HG03575 (cell line): ENCODE measurements around the gene GYS1.

ENCODE experiments used
- ATAC-seq: cut with Tn5 transposase; IDR thresholded peaks from one replicate; pipeline ENCODE4 v1.9.1; 2021; ENCODE audit not compliant: unreplicated experiment, insufficient number of reproducible peaks, low FRiP score; ENCODE audit errors: extremely low read depth

The GYS1 gene

GRCh38 chr19:48967346-48968178, 25.5 kb downstream of the GYS1 start:
- ATAC-seq = no peak

- ATAC-seq = no peak
Observed at GRCh38 chr19:48966541-48967345, 26.4 kb downstream of the GYS1 start.

DNA sequence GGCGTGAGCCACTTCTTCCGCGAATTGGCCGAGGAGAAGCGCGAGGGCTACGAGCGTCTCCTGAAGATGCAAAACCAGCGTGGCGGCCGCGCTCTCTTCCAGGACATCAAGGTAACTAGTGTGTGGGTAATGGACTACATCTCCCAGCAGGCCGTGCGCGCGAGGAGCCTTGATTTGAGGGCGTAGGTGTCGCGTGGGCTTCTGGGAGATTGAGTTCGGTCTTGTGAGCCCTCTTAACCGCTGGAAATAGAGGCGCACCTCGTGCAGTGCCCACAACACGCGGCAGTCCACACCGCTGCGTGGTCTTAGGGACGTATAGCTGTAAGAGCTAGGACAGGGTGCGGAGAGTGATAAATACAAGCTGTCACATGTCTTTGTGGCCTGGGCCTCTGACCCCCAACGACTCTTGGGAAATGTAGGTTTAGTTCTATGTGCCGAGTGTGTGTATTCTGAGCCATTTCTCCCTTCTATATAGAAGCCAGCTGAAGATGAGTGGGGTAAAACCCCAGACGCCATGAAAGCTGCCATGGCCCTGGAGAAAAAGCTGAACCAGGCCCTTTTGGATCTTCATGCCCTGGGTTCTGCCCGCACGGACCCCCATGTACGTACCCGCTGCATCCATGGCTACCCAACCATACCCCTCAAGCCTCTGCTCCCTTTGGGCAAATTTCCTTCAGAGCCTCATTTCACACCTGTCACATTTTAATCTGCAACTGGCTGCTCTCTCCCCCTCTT, 27.1 kb downstream of the GYS1 start:
- no peak for ATAC-seq

GRCh38 chr19:48965040-48965805, 27.9 kb downstream of the GYS1 start, which contains the start of gene FTL:
FTL (plus strand) TSS chr19:48965309; CDS start chr19:48965508, 199 bp downstream.
- no peak for ATAC-seq

DNA sequence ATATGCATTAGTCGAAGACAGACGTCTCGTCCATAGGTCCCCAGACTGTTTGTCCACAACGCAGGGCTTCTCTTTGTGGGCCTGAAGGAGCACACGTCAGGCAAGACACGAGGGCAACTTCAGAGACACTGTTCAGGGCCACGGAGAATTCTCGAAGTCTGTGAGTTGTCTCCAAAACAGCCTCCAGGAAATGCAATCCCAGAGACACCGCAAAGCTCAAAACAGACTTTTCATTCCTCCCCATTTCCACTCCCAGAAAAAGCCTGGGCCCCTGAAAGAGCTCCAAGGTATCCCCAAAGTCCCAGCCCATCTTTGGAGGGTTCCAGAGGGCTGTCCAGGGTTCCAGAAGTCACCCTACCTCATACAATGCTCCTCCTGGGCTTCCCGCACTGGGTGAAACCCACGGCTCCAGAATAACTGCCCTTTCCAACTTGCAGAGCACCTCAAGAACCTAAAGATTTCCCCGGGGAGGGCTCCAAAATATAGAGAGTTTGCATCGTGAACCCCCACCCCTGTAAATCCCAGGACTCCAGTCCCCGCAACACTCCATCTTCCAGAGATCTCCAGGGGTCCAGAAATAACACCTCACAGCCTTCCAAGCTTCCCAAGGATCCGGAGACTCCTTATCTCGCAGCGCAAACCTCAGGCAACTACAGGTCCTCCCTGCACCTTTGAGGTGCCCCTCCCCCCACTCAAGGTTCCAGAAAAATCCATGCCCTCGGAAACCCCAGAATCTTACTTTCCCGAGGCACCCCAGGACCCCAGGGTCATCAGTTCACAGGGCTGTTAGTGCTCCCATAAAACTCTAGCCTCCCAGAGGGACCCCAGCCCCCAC, 28.7 kb downstream of the GYS1 start:
- ATAC-seq = no peak

DNA sequence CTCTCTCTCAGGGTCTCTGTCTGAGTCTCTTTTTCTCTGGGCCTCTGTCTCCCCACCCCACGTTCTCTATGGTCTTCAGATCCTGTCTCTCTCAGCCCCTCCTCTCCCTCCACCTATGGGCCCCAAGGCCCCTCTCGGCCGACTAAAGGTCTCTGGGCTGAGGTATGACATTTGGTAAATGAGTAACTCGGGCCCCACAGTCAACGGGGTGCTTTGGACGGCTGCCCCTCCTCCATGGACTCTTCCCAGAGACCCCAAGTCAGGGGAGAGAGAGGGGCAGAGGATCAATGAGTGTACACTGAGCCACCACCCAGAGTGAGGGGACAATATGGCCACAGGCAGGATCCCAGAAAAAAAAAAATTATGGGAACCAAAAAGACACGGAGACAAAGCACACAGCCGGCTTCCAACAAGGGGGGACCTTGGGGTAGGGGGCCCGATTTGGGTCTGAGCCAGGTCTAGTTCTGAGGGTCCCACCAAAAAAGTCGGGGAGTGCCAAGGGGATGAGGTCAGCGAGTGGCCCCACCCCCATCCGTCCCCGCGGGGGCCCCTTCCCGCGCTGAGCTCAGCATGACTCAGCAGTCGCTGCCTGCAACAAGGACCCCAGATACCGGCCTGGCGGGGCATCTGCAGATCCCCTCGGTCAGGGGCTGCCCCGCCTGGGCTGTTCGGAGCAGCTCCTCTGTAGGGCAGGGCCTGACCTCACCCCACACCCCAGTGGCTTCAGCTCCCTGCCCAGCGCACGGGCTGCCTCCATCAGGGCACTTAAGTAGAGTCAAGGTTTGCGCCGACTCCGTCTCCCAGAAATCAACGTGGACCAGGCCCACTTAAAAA, 29.5 kb downstream of the GYS1 start:
- ATAC-seq = no peak

GRCh38 chr19:48962849-48963165, 30.3 kb downstream of the GYS1 start:
- no peak for ATAC-seq

DNA sequence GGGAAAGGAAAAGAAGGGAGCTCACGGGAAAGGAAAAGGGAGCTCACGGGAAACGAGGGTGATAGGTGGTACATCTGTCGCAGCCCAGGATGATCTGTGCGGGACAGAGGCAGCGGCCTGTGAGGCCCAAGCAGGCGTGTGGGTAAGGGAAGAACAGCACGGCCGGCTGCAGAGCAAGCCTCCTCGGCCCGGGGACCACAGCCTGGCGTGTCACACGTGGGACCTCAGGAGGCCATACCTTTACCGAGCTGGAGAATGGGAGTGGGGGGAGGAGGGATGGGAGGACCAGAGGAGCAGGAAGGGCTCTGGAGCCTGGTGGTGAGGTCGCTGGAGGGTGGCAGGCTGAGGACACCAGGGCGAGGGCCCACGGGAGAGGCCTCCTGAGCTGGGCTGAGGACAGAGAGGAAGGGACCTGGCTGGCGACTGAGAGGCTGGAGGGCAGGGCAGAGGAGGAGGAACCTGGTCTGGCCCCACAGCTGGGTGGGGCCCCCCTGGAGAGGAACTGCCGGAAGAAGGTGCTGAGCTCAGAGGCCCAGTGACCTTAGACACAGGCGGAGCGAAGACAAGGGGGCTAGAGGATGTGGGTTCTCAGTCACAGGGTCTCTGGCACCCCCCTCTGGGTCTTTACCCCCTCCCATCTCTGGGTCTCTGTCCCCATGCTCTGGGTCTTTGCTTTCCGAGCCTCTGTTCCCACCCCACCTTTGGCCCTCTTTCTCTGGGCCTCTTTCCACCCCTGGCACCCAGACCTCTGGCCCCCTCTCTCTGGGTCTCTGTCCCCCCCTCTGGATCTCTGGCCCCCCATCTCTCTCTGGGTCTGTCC, 30.9 kb downstream of the GYS1 start:
- ATAC-seq = no peak

DNA sequence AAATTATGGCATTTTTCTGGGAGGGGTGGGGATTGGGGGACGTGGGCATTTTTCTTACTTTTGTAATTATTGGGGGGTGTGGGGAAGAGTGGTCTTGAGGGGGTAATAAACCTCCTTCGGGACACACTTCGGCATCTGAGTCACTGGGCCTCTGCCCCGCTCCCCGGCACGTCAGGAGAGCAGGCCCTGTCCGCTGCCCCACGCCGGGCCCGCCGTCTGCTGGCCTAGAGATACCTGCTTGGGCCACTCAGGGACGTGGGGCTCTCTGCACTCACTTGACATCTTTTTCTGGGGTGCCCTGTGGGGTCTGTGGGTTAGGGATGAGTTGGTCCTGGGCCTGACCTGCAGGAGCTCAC, 31.5 kb downstream of the GYS1 start:
- ATAC-seq = no peak

- ATAC-seq = no peak
Observed at GRCh38 chr19:48961051-48961649, 32.0 kb downstream of the GYS1 start.

DNA sequence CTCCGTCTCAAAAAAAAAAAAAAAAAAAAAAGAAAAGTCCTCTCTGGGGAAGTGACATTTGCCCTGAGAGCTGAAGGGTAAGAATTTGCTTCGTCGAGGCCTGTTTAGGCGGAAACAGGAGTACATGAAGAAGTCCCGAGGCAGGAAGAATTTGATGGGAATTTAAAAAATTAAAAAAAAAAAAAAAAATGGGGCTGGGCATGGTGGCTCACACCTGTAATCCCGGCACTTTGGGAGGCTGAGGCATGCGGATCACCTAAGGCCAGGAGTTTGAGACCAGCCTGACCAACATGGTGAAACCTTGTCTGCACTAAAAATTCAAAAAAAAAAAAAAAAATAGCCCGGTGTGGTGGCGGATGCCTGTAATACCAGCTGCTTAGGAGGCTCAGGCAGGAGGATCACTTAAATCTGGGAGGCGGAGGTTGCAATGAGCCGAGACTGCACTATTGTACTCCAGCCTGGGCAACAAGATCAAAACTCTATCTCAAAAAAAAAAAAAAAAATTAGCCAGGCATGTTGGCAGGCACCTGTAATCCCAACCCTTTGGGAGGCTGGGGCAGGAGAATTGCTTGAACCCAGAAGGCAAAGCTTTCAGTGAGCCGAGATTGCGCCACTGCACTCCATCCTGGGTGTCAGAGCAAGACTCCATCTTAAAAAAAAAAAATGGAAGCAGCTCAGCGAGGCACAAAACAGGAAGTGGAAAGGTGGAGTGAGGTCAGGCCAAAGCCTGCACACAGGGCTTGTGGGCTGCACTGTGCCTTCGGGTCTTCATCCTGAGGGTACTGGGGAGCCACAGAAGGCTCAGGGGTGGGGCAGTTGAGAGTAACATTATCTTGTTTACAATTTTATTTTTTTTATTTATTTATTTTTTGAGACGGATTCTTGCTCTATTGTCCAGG, 33.5 kb downstream of the GYS1 start:
- ATAC-seq = no peak

DNA sequence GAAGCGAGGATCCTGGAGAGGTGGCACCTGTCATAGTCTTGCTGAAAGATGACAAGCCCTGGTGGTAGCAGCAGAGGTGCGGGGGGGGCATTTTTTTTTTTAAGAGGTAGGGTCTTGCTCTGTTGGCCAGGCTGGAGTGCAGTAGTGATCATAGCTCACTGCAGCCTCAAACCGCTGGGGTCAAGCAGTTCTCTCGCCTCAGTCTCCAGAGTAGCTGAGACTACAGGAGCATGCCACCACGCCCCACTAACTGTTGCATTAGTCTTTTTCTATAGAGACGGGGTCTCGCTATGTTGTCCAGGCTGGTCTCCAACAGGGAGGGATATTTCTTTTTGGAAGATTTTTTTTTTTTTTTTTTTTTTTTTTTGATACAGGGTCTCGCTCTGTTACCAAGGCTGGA, 35.1 kb downstream of the GYS1 start:
- no peak for ATAC-seq

DNA sequence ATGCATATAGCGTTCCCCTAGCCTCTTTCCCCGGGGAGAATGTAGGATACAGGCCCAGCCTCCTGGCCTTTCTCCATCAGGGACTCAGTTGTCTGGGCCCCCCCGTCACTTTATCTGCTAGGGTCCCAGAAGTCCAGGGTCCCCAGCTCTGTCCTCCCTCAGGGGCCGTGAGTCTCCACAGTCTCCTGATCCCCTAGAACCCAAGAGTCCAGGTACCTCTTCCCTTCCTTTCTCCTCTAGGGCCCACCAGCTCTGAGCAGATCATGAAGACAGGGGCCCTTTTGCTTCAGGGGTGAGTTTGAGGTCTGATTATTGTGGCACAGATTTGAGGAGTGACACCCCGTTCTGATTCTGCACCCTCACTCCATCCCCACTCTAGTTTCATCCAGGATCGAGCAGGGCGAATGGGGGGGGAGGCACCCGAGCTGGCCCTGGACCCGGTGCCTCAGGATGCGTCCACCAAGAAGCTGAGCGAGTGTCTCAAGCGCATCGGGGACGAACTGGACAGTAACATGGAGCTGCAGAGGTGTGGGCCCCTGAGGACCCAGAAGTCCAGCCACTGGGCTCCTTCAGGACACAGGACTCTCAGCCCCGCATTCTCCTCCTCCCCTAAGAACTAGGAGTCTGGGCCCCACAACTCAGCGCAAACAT, 37.7 kb downstream of the GYS1 start:
- ATAC-seq = no peak

DNA sequence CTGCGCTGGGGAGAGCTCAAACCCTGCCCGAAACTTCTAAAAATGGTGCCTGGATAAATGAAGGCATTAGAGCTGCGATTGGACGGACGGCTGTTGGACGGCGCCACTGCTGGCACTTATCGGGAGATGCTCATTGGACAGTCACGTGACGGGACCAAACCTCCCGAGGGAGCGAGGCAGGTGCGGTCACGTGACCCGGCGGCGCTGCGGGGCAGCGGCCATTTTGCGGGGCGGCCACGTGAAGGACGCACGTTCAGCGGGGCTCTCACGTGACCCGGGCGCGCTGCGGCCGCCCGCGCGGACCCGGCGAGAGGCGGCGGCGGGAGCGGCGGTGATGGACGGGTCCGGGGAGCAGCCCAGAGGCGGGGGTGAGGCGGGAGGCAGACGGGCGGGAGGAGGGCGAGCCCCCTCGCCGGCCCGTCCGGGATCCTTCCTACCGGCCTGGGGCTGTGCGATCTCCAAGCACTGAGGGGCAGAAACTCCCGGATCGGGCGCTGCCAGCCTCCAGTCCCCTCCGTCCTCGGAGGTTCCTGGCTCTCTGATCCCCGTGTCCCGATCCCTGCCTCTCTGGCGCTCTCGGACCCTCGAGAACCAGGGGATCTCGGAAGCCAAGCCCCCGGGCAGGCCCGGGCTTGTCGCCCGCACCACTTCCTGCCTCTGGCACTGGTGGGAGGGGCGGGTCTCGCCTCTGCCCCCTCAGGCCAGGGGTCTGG, 38.4 kb downstream of the GYS1 start, which contains the start of gene BAX:
BAX (plus strand) TSS at position 281 of the 713 bp plus-strand sequence; CDS start at position 335, 54 bp downstream.
- ATAC-seq = no peak
